NB4 (cell line): ENCODE data around the gene DNASE1L3.

Experiments
- CTCF ChIP-seq: IDR thresholded peaks from one replicate; pipeline ENCODE4 v1.5.1; 2012; ENCODE audit warnings: low read depth, low read length
- POLR2A ChIP-seq: IDR thresholded peaks from 2 replicates; pipeline ENCODE4 v1.6.1; 2011; ENCODE audit warnings: mild to moderate bottlenecking; ENCODE audit not compliant: insufficient read length; ENCODE audit errors: extremely low read depth

DNA sequence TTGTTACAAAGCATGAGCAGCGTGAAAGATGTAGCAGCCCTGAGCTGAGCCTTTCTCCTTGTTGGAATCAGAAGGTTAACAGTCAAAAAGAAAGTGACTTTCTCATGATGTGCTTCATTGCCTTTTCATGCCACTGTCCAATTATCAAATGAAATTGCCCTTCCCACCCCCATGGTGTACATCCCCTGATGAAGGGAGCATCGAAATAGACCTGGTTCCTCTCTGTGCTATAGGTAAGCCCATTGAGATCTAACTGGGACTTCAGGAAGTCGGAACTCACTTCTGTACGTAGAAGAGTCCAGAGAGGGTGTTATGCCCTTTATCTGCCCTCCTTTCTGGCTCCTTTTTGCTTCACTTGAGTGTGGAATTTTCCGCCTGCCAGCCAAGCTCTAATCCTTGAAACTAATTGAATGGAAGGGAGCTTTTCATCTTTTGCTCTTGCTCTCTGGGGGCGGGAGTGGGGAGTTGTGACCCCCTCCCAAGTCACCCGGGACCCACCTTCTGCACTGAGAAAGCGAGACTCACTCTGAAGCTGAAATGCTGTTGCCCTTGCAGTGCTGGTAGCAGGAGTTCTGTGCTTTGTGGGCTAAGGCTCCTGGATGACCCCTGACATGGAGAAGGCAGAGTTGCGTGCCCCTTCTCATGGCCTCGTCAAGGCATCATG lies 47.8 kb upstream of the DNASE1L3 start:
- TF ChIP-seq CTCF (no peak), POLR2A (no peak)
